Astrocyte (in vitro differentiated cells and primary cell): ENCODE results near the gene ST6GALNAC1.

Experiments
- CTCF ChIP-seq: IDR thresholded peaks from 2 replicates; pipeline ENCODE4 v1.5.1; 2011; ENCODE audit warnings: low read depth, mild to moderate bottlenecking, inconsistent platforms, low read length, moderate library complexity; ENCODE audit not compliant: insufficient read depth
- EZH2 ChIP-seq: IDR thresholded peaks from 2 replicates; pipeline ENCODE4 v1.6.1; 2012; ENCODE audit warnings: mild to moderate bottlenecking, low read length, inconsistent platforms; ENCODE audit not compliant: insufficient read depth

GRCh38 chr17:76690596-76691280 is 47.2 kb upstream of the ST6GALNAC1 start:
- TF ChIP-seq EZH2 (no peak), CTCF (no peak)
